IMR-90 (cell line): Measurements from ENCODE around the gene SCFD2. TPM values are rescaled to one million over a fixed set of nuclear protein-coding genes. Genes with fewer than 3 reads are reported as not detected.

Source experiments
- ATAC-seq: fragments of 200-7000 bp; cut with Tn5 transposase; 2 replicates; pipeline ENCODE4 v1.9.1; 2020; ENCODE audit warnings: low read depth, mild to moderate bottlenecking, moderate library complexity
- BruUV-seq: library from RNA; stranded (reverse); fragments of 400-500 nt; replicated peaks from 2 replicates; lab custom pipeline; 2021; lab: Mats Ljungman, UMichigan
- CTCF ChIA-PET: fragments of 300-600 bp; formaldehyde crosslinking; extraction: SDS; loops from one replicate; lab custom pipeline; 2021; ENCODE audit warnings: antibody characterized with exemption; lab: Yijun Ruan, JAX
- POLR2A ChIA-PET: fragments of 300-600 bp; sonication (Branson Sonifier 250); formaldehyde crosslinking; loops from one replicate; lab custom pipeline; 2022; ENCODE audit warnings: antibody characterized with exemption; ENCODE audit not compliant: unreplicated experiment; lab: Charles Lee
- DNase-seq: peaks from one replicate; pipeline ENCODE4 v3.0.0; 2013
- H2AFZ ChIP-seq: replicated peaks from 2 replicates; pipeline ENCODE3; 2013; ENCODE audit warnings: low read length, mild to moderate bottlenecking; ENCODE audit not compliant: poor library complexity
- H2AK5ac ChIP-seq: 2 replicates; pipeline ENCODE4 v1.6.1; 2013; ENCODE audit warnings: low read depth, low read length, inconsistent platforms
- H2AK9ac ChIP-seq: replicated peaks from 2 replicates; pipeline ENCODE3; 2013; ENCODE audit warnings: mild to moderate bottlenecking, low read depth, low read length, moderate library complexity; ENCODE audit not compliant: poor library complexity
- H2BK120ac ChIP-seq: 2 replicates; pipeline ENCODE4 v1.6.1; 2013; ENCODE audit warnings: low read depth, low read length, inconsistent platforms
- H2BK15ac ChIP-seq: 3 replicates; pipeline ENCODE4 v1.6.1; 2013; ENCODE audit warnings: low read depth, low read length, inconsistent platforms
- H2BK20ac ChIP-seq: 2 replicates; pipeline ENCODE4 v1.6.1; 2013; ENCODE audit warnings: low read depth, mild to moderate bottlenecking, inconsistent platforms, low read length, moderate library complexity
- H2BK5ac ChIP-seq: 2 replicates; pipeline ENCODE4 v1.6.1; 2013; ENCODE audit warnings: mild to moderate bottlenecking, low read depth, low read length, inconsistent platforms; ENCODE audit not compliant: poor library complexity, severe bottlenecking
- H3K14ac ChIP-seq: replicated peaks from 2 replicates; pipeline ENCODE4 v1.6.1; 2013; ENCODE audit warnings: low read depth, low read length, inconsistent platforms
- H3K18ac ChIP-seq: 2 replicates; pipeline ENCODE4 v1.6.1; 2013; ENCODE audit warnings: low read depth, low read length, control low read depth
- H3K23ac ChIP-seq: 2 replicates; pipeline ENCODE4 v1.6.1; 2013; ENCODE audit warnings: low read depth, low read length, inconsistent platforms
- H3K27ac ChIP-seq: 2 replicates; pipeline ENCODE4 v1.5.1; 2013; ENCODE audit warnings: mild to moderate bottlenecking, control low read depth, low read length; ENCODE audit not compliant: insufficient read depth
- H3K27me3 ChIP-seq: 2 replicates; pipeline ENCODE4 v1.6.1; 2013; ENCODE audit warnings: low read length; ENCODE audit not compliant: control insufficient read depth, insufficient read depth
- H3K36me3 ChIP-seq: 2 replicates; pipeline ENCODE4 v1.6.1; 2013; ENCODE audit warnings: low read length, mixed read lengths; ENCODE audit not compliant: control insufficient read depth, insufficient read depth
- H3K4ac ChIP-seq: 2 replicates; pipeline ENCODE4 v1.6.1; 2013; ENCODE audit warnings: low read depth, low read length, inconsistent platforms
- H3K4me1 ChIP-seq: 2 replicates; pipeline ENCODE4 v1.6.1; 2013; ENCODE audit warnings: low read length, mixed read lengths; ENCODE audit not compliant: control insufficient read depth, insufficient read depth
- H3K4me2 ChIP-seq: 2 replicates; pipeline ENCODE4 v1.6.1; 2013; ENCODE audit warnings: low read depth, mild to moderate bottlenecking, control low read depth, low read length, moderate library complexity
- H3K4me3 ChIP-seq: 2 replicates; pipeline ENCODE4 v1.5.1; 2013; ENCODE audit warnings: low read depth, mild to moderate bottlenecking, control low read depth, low read length, moderate library complexity; ENCODE audit not compliant: insufficient read depth
- H3K56ac ChIP-seq: 2 replicates; pipeline ENCODE4 v1.6.1; 2013; ENCODE audit warnings: low read length, inconsistent platforms; ENCODE audit not compliant: insufficient read depth; ENCODE audit errors: extremely low read depth
- H3K79me1 ChIP-seq, 2 experiments: 2 replicates each; pipeline ENCODE4 v1.6.1; 2013; ENCODE audit warnings: low read length in 2 of 2, inconsistent platforms in 1 of 2, low read depth in 1 of 2
- H3K9ac ChIP-seq: 2 replicates; pipeline ENCODE4 v1.6.1; 2013; ENCODE audit warnings: low read depth, low read length, control low read depth
- H3K9me1 ChIP-seq: 2 replicates; pipeline ENCODE4 v1.6.1; 2013; ENCODE audit warnings: low read length, inconsistent platforms; ENCODE audit not compliant: insufficient read depth
- H3K9me3 ChIP-seq: 2 replicates; pipeline ENCODE4 v1.6.1; 2013; ENCODE audit warnings: low read length; ENCODE audit not compliant: control insufficient read depth, insufficient read depth
- H4K20me1 ChIP-seq: 2 replicates; pipeline ENCODE4 v1.6.1; 2013; ENCODE audit warnings: low read length, inconsistent platforms; ENCODE audit not compliant: insufficient read depth
- H4K5ac ChIP-seq: 2 replicates; pipeline ENCODE4 v1.6.1; 2013; ENCODE audit warnings: mild to moderate bottlenecking, low read depth, low read length, control low read depth
- H4K8ac ChIP-seq, 2 experiments: 2 replicates each; pipeline ENCODE4 v1.6.1; 2013; ENCODE audit warnings: low read depth in 2 of 2, low read length in 2 of 2, control low read depth in 1 of 2, inconsistent platforms in 1 of 2
- H4K91ac ChIP-seq: 2 replicates; pipeline ENCODE4 v1.6.1; 2013; ENCODE audit warnings: low read depth, low read length, inconsistent platforms; ENCODE audit not compliant: insufficient read depth
- ELK1 ChIP-seq: fragments of 150-350 bp; IDR thresholded peaks from 2 replicates; pipeline ENCODE4 v1.6.1; 2016; ENCODE audit warnings: low read depth, mild to moderate bottlenecking, low read length, moderate library complexity, borderline replicate concordance
- NFE2L2 ChIP-seq: fragments of 150-350 bp; IDR thresholded peaks from 2 replicates; pipeline ENCODE4 v1.6.1; 2016; ENCODE audit warnings: low read depth, mild to moderate bottlenecking, low read length
- RAD21 ChIP-seq: IDR thresholded peaks from 2 replicates; pipeline ENCODE4 v1.6.1; 2012; ENCODE audit warnings: low read length, improper control_type of control experiment
- SMC3 ChIP-seq: fragments of 150-350 bp; IDR thresholded peaks from 2 replicates; pipeline ENCODE4 v1.6.1; 2016; ENCODE audit warnings: low read depth, mild to moderate bottlenecking, antibody characterized with exemption, low read length, moderate library complexity
- WGBS, 2 experiments: methylation state at CpG; one replicate each; pipeline versions ENCODE4 v1.1.5 to v1.1.7; 2013; ENCODE audit warnings: missing lambda C conversion rate in 2 of 2; ENCODE audit not compliant: insufficient read length in 1 of 2; ENCODE audit errors: extremely low coverage in 2 of 2; 5-methylcytosine and 5-hydroxymethylcytosine counted together
- dilution Hi-C: fragments of 300-500 bp; cut with HindIII; formaldehyde crosslinking; loops from one replicate; pipeline ENCODE4 v1.14.3; 2018; ENCODE audit warnings: low sequenced_read_pairs; ENCODE audit not compliant: unreplicated experiment
- in situ Hi-C: fragments of 300-500 bp; cut with MboI; formaldehyde crosslinking; loops from 3 replicates; pipeline ENCODE4 v1.14.3; 2019; ENCODE audit warnings: low sequenced_read_pairs, inconsistent platforms, mixed read lengths
- intact Hi-C: fragments of 100-400 bp; cut with micrococcal nuclease; formaldehyde crosslinking; loops from 2 replicates; pipeline ENCODE4 v1.10.0; 2022
- polyA plus RNA-seq, 3 experiments: library from polyadenylated mRNA; depleted of rRNA; stranded (reverse); fragments of >200 nt; gene quantifications; 2 replicates each; pipeline ENCODE4 v1.2.3, GENCODE V29; 2012; ENCODE audit warnings: low replicate concordance in 1 of 3
- total RNA-seq: library from RNA; depleted of rRNA; stranded (reverse); fragments of >200 nt; gene quantifications from 2 replicates; pipeline ENCODE4 v1.2.3, GENCODE V29; 2012

The SCFD2 gene
- total and polyA plus RNA-seq, 2 of the 4 experiments (the other 2 are of a cell fraction) = 18.9 to 62.4 TPM

GRCh38 chr4:52884994-52885393 is 480.9 kb downstream of the SCFD2 start:
- no peaks in the 10 kb centered on the region for H3K27me3 ChIP-seq
- no peak for TF ChIP-seq SMC3
- TF ChIP-seq RAD21 = no peak
- no peak for TF ChIP-seq NFE2L2
- TF ChIP-seq ELK1 = no peak
- no peak overlapping the region for H4K91ac ChIP-seq
- H3K9ac ChIP-seq = no peak overlapping the region
- no peak overlapping the region for H2AK5ac ChIP-seq
- H4K5ac ChIP-seq = no peak overlapping the region
- no peak overlapping the region for H3K4me2 ChIP-seq
- peaks cover 2% of the 10 kb centered on the region for H3K4me1 ChIP-seq
- peak overlapping the region; percentile 46 for H2AK9ac ChIP-seq
- no peak overlapping the region for H3K27ac ChIP-seq
- no TSS peak for BruUV-seq
- in situ Hi-C loops = no loop called here
- no peak overlapping the region; the same call in 1 of the 2 replicates for H3K4ac ChIP-seq
- H3K79me1 ChIP-seq = no peaks in the 10 kb centered on the region
- POLR2A ChIA-PET = no interaction called here
- H2BK120ac ChIP-seq = no peak overlapping the region
- intact Hi-C loops = no loop called here
- H3K4me3 ChIP-seq = no peak overlapping the region
- peaks cover 2% of the 10 kb centered on the region; the same call in 1 of the 2 replicates for H3K9me3 ChIP-seq
- dilution Hi-C loops = no loop called here
- no peaks in the 10 kb centered on the region for H3K9me1 ChIP-seq
- H4K20me1 ChIP-seq = no peaks in the 10 kb centered on the region
- no peak overlapping the region for H3K18ac ChIP-seq
- no peak overlapping the region for H3K14ac ChIP-seq
- H3K36me3 ChIP-seq = no peaks in the 10 kb centered on the region
- no peak overlapping the region for H3K56ac ChIP-seq
- H2BK5ac ChIP-seq = no peak overlapping the region
- no peak overlapping the region for H2AFZ ChIP-seq
- H2BK20ac ChIP-seq = no peak overlapping the region
- WGBS, 2 experiments = no CpG with 5 or more reads among the region's 2 CpGs
- no peak overlapping the region for H4K8ac ChIP-seq
- H3K23ac ChIP-seq = no peak overlapping the region
- ATAC-seq (no peak), DNase-seq (no peak)
- no peak overlapping the region for H2BK15ac ChIP-seq
- CTCF ChIA-PET = no interaction called here
